Measurements from ENCODE around the gene THBS4.

Gene THBS4

GRCh38 chr5:80048084-80048780 lies 13.1 kb downstream of the THBS4 start:
- DNase-seq = no peak

- no peak for DNase-seq
Measured at GRCh38 chr5:80052464-80052863, 17.3 kb downstream of the THBS4 start.

GRCh38 chr5:80054682-80055081 lies 19.5 kb downstream of the THBS4 start:
- no peak for DNase-seq

- DNase-seq = no peak
Measured at GRCh38 chr5:80055491-80056170, 20.5 kb downstream of the THBS4 start.

- DNase-seq = no peak
Measured at GRCh38 chr5:80057099-80057498, 22.0 kb downstream of the THBS4 start.

GRCh38 chr5:80057921-80058320 lies 22.8 kb downstream of the THBS4 start:
- DNase-seq = no peak

- DNase-seq = no peak
Measured at GRCh38 chr5:80059354-80059980, 24.3 kb downstream of the THBS4 start.

GRCh38 chr5:80060966-80061365 lies 25.8 kb downstream of the THBS4 start:
- DNase-seq = peak; percentile 42

GRCh38 chr5:80061547-80061946 lies 26.4 kb downstream of the THBS4 start:
- no peak for DNase-seq

GRCh38 chr5:80064124-80064523 lies 29.0 kb downstream of the THBS4 start:
- peak; percentile 60 for DNase-seq

GRCh38 chr5:80067016-80067415 lies 31.9 kb downstream of the THBS4 start:
- no peak for DNase-seq

GRCh38 chr5:80067531-80068245 lies 32.5 kb downstream of the THBS4 start:
- no peak for DNase-seq

GRCh38 chr5:80068246-80068636 lies 33.1 kb downstream of the THBS4 start:
- DNase-seq = no peak

- DNase-seq = no peak
Measured at GRCh38 chr5:80068775-80069174, 33.6 kb downstream of the THBS4 start.

GRCh38 chr5:80069251-80069800 lies 34.2 kb downstream of the THBS4 start:
- no peak for DNase-seq

- DNase-seq = no peak
Measured at GRCh38 chr5:80069918-80070318, 34.8 kb downstream of the THBS4 start.

GRCh38 chr5:80070338-80071056 lies 35.3 kb downstream of the THBS4 start:
- no peak for DNase-seq

GRCh38 chr5:80071510-80072021 lies 36.4 kb downstream of the THBS4 start:
- no peak for DNase-seq

GRCh38 chr5:80072103-80073073 lies 37.2 kb downstream of the THBS4 start:
- no peak for DNase-seq

- DNase-seq = no peak
Measured at GRCh38 chr5:80076131-80077050, 41.2 kb downstream of the THBS4 start.

Data from amniotic stem cell (primary cell).